ENCODE results near the gene ZNF227. TPM values are rescaled to one million over a fixed set of nuclear protein-coding genes. Genes with fewer than 3 reads are reported as not detected.

The ZNF227 gene
- total and polyA plus RNA-seq, 2 donors (not counting 3 experiments of a cell fraction or from before 2014, with no cell fraction given) = 3.4 to 17.8 TPM

DNA sequence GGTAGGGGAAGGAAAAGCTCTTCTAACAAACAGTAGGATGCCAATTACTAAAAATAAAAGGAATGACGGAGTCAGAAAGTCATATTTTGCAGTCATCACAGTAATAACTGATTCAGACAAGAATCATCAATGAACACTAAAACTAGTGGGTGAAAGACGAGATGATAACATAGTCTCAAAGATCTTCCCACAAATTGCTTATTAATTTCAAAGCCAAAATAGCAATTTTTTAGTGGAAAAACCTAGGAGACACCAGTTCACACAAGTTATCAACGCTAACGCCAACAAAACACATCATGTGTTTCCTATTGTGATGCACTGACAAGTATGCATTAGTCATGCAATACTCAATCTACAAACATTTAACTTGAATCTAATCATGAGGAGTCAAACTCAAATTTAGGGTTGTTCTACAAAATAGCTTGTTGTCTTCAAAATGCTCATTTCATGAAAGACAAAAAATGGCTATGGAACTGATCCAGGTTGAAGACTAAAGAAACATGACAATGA, 65.9 kb downstream of the ZNF227 start:
- H2AFZ ChIP-seq (ENCODE audit: low read depth, low read length) = no peak overlapping the region
- no TSS peak for BruUV-seq (replicated peaks)

DNA sequence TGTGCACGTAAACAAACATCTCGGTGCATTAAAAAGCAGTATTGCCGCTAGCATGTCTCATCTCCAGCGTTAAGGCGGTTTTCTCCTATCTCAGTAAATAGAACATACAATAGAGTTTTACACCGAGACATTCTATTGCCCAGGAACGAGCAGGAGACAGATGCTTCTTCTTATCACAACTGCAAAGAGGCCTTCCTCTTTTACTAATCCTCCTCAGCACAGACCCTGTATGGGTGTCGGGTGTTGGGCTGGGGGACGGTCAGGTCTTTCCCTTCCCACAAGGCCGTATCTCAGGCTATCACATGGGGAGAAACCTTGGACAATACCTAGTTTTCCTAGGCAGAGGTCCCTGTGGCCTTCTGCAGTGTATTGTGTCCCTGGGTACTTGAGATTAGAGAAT, 68.6 kb downstream of the ZNF227 start:
- BruUV-seq (replicated peaks) = no TSS peak
- H3K36me3 ChIP-seq (ENCODE audit: control insufficient read depth in 2 of 2, extremely low read depth in 1 of 2, insufficient read depth in 2 of 2, low read length in 2 of 2) = no peaks in the 10 kb centered on the region
- H2AFZ ChIP-seq (ENCODE audit: low read depth, low read length) = no peak overlapping the region
- dilution Hi-C loops (cut with MboI; ENCODE audit: extremely low pct_ligation_motif_present, low sequenced_read_pairs) = no loop called here
- H3K9me1 ChIP-seq (replicated peaks; ENCODE audit: control insufficient read depth, extremely low read depth, insufficient read depth, low read length) = no peaks in the 10 kb centered on the region
- H3K9ac ChIP-seq (replicated peaks; ENCODE audit: extremely low read depth, insufficient read depth, low read length) = no peak overlapping the region
- no peaks in the 10 kb centered on the region for H4K20me1 ChIP-seq (replicated peaks; ENCODE audit: control insufficient read depth, extremely low read depth, insufficient read depth, low read length)
- CTCF ChIA-PET = no interaction called here
- TF ChIP-seq, protein P1, sequence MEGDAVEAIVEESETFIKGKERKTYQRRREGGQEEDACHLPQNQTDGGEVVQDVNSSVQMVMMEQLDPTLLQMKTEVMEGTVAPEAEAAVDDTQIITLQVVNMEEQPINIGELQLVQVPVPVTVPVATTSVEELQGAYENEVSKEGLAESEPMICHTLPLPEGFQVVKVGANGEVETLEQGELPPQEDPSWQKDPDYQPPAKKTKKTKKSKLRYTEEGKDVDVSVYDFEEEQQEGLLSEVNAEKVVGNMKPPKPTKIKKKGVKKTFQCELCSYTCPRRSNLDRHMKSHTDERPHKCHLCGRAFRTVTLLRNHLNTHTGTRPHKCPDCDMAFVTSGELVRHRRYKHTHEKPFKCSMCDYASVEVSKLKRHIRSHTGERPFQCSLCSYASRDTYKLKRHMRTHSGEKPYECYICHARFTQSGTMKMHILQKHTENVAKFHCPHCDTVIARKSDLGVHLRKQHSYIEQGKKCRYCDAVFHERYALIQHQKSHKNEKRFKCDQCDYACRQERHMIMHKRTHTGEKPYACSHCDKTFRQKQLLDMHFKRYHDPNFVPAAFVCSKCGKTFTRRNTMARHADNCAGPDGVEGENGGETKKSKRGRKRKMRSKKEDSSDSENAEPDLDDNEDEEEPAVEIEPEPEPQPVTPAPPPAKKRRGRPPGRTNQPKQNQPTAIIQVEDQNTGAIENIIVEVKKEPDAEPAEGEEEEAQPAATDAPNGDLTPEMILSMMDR (IDR thresholded peaks at IDR 0.05; ENCODE audit: extremely low read depth in 1 of 2, insufficient read depth in 1 of 2, low read depth in 1 of 2, low read length in 2 of 2) = no peak
- no peak for TF ChIP-seq GATA2 (IDR thresholded peaks at IDR 0.05; ENCODE audit: insufficient read depth, insufficient read length, low read depth, low read length)
- no peak for TF ChIP-seq FOS (IDR thresholded peaks at IDR 0.05; ENCODE audit: borderline replicate concordance, insufficient read depth, low read length)
- TF ChIP-seq EZH2 (IDR thresholded peaks at IDR 0.05; ENCODE audit: borderline replicate concordance, low read depth, low read length, severe bottlenecking) = no peak
- TF ChIP-seq POLR2A (IDR thresholded peaks at IDR 0.05; ENCODE audit: low read depth, low read length) = no peak
- TF ChIP-seq MYC (IDR thresholded peaks at IDR 0.05; ENCODE audit: low read depth, low read length) = no peak
- no peak for TF ChIP-seq JUN (IDR thresholded peaks at IDR 0.05; ENCODE audit: borderline replicate concordance, insufficient read depth, insufficient read length, low read depth)
- TF ChIP-seq POLR2AphosphoS5 (IDR thresholded peaks at IDR 0.05; ENCODE audit: insufficient read depth, low read depth, low read length) = no peak
- TF ChIP-seq, protein P2, sequence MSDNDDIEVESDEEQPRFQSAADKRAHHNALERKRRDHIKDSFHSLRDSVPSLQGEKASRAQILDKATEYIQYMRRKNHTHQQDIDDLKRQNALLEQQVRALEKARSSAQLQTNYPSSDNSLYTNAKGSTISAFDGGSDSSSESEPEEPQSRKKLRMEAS (IDR thresholded peaks at IDR 0.05; ENCODE audit: insufficient read depth, insufficient read length) = no peak
- POLR2A ChIA-PET = no interaction called here
- no peak overlapping the region for H3K4me2 ChIP-seq (ENCODE audit: insufficient read depth, low read length)
- H3K4me1 ChIP-seq (ENCODE audit: control insufficient read depth, extremely low read depth, insufficient read depth, low read length) = no peaks in the 10 kb centered on the region
- DNase-seq (ENCODE audit: low read depth, low spot score) (no peak), FAIRE-seq (no peak)
- H3K27me3 ChIP-seq (ENCODE audit: control insufficient read depth in 2 of 2, insufficient read depth in 2 of 2, low read length in 2 of 2) = no peaks in the 10 kb centered on the region
- H3K9me3 ChIP-seq (replicated peaks; ENCODE audit: control insufficient read depth, insufficient read depth, low read length) = no peaks in the 10 kb centered on the region
- H3K79me2 ChIP-seq (ENCODE audit: control insufficient read depth, insufficient read depth, low read length) = no peaks in the 10 kb centered on the region
- no peak overlapping the region for H3K27ac ChIP-seq (ENCODE audit: insufficient read depth, low read depth, low read length)
- no peak overlapping the region for H3K4me3 ChIP-seq (replicated peaks in 1 of 3; ENCODE audit: insufficient read depth in 1 of 3, low read depth in 1 of 3, low read length in 3 of 3)
- intact Hi-C loops (cut with micrococcal nuclease) = no loop called here

More for the DNA sequence above, 65.9 kb downstream of the ZNF227 start:
- no peaks in the 10 kb centered on the region for H3K27me3 ChIP-seq (ENCODE audit: control insufficient read depth in 2 of 2, insufficient read depth in 2 of 2, low read length in 2 of 2)
- dilution Hi-C loops (cut with MboI; ENCODE audit: extremely low pct_ligation_motif_present, low sequenced_read_pairs) (no loop called here), intact Hi-C loops (cut with micrococcal nuclease) (no loop called here)
- no peaks in the 10 kb centered on the region for H3K9me3 ChIP-seq (replicated peaks; ENCODE audit: control insufficient read depth, insufficient read depth, low read length)
- ChIA-PET POLR2A (no interaction called here), CTCF (no interaction called here)
- H3K4me3 ChIP-seq (replicated peaks in 1 of 3; ENCODE audit: insufficient read depth in 1 of 3, low read depth in 1 of 3, low read length in 3 of 3) = no peak overlapping the region
- H4K20me1 ChIP-seq (replicated peaks; ENCODE audit: control insufficient read depth, extremely low read depth, insufficient read depth, low read length) = no peaks in the 10 kb centered on the region
- FAIRE-seq (no peak), DNase-seq (ENCODE audit: low read depth, low spot score) (no peak)
- no peaks in the 10 kb centered on the region for H3K36me3 ChIP-seq (ENCODE audit: control insufficient read depth in 2 of 2, extremely low read depth in 1 of 2, insufficient read depth in 2 of 2, low read length in 2 of 2)
- no peaks in the 10 kb centered on the region for H3K4me1 ChIP-seq (ENCODE audit: control insufficient read depth, extremely low read depth, insufficient read depth, low read length)
- no peak overlapping the region for H3K9ac ChIP-seq (replicated peaks; ENCODE audit: extremely low read depth, insufficient read depth, low read length)
- no peaks in the 10 kb centered on the region for H3K79me2 ChIP-seq (ENCODE audit: control insufficient read depth, insufficient read depth, low read length)
- no peak overlapping the region for H3K4me2 ChIP-seq (ENCODE audit: insufficient read depth, low read length)
- no peaks in the 10 kb centered on the region for H3K9me1 ChIP-seq (replicated peaks; ENCODE audit: control insufficient read depth, extremely low read depth, insufficient read depth, low read length)
- TF ChIP-seq POLR2AphosphoS5 (IDR thresholded peaks at IDR 0.05; ENCODE audit: insufficient read depth, low read depth, low read length) = no peak
- TF ChIP-seq FOS (IDR thresholded peaks at IDR 0.05; ENCODE audit: borderline replicate concordance, insufficient read depth, low read length) = no peak
- TF ChIP-seq GATA2 (IDR thresholded peaks at IDR 0.05; ENCODE audit: insufficient read depth, insufficient read length, low read depth, low read length) = no peak
- TF ChIP-seq MYC (IDR thresholded peaks at IDR 0.05; ENCODE audit: low read depth, low read length) = no peak
- TF ChIP-seq JUN (IDR thresholded peaks at IDR 0.05; ENCODE audit: borderline replicate concordance, insufficient read depth, insufficient read length, low read depth) = no peak
- TF ChIP-seq EZH2 (IDR thresholded peaks at IDR 0.05; ENCODE audit: borderline replicate concordance, low read depth, low read length, severe bottlenecking) = no peak
- no peak overlapping the region for H3K27ac ChIP-seq (ENCODE audit: insufficient read depth, low read depth, low read length)

Measured in endothelial cell of umbilical vein (primary cell).